ENCODE data around the gene GAS7. TPM values are rescaled to one million over a fixed set of nuclear protein-coding genes. Genes with fewer than 3 reads are reported as not detected.

GAS7 gene
- total RNA-seq, 1 donor from 2014 or later: 51.3 TPM

DNA sequence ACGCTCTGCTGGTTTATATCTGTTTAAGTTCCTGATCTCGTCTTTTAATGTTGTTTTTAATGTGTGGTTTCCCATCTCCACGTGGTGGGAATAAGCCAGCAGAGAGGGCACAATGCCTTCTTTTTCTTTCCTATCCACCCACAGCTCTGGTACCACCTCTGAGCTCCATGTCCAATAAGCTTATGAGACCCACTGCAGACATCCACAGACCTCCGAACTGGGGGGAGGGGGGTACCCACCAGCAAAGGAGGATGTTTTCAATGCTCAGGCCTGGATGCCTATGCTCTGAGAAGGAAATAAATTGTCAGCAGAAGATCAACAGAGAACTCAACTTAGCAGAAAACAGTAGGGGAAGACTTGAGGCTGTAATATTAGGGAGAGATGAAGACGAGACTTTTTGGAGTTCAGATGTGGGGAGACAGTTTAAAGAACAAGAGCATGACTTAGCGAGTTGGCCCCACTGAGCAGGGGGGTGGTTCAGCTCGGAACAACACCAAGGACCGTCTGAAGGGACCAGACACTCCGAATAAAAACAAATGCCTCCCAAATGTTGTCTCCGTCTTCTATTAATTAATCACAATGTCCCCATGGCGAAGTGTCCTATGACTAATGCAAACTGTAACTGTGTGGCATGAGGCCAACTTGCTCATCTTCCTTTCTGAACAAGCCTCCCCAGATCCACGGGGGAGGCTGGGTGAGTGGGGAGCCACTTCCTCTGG lies 62.7 kb downstream of the GAS7 start:
- DNase-seq (ENCODE audit: low spot score): peak; percentile 70

DNA sequence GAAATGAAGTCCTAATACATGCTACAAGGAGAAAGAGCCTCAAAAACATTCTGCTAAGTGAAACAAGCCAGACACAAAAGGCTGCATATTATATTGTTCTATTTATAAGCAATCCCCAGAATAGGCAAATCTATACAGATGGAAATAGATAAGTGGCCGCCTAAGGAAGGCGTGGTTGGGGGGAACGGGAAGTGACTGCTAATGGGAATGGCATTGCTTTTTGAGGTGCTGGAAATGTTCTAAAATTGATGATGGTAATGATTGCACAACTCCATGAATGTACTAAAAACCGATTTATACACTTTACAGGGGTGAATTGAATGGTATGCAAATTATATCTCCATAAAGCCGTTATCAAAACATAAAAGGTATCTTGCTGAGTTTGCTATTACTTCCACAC lies 67.7 kb downstream of the GAS7 start:
- DNase-seq (ENCODE audit: low spot score): no peak

DNA sequence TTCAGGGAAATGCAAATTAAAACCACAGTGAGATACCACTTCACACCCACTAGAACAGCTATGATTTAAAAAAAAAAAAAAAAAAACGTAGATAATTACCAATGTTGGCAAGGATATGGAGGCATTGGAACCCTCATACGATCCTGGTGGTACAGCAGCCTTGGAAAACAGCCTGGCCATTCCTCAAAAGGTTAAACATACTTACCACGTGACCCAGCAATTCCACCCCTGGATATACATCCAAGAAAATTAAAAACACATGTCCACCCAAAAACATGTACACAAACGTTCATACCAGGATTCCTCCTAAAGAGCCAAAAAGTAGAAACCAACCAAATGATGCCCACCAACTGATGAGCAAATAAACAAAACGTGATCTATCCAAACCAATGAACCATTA lies 68.1 kb downstream of the GAS7 start:
- no peak for DNase-seq (ENCODE audit: low spot score)

GRCh38 chr17:10127819-10128425 lies 70.5 kb downstream of the GAS7 start:
- DNase-seq (ENCODE audit: low spot score): peak; percentile 97

DNA sequence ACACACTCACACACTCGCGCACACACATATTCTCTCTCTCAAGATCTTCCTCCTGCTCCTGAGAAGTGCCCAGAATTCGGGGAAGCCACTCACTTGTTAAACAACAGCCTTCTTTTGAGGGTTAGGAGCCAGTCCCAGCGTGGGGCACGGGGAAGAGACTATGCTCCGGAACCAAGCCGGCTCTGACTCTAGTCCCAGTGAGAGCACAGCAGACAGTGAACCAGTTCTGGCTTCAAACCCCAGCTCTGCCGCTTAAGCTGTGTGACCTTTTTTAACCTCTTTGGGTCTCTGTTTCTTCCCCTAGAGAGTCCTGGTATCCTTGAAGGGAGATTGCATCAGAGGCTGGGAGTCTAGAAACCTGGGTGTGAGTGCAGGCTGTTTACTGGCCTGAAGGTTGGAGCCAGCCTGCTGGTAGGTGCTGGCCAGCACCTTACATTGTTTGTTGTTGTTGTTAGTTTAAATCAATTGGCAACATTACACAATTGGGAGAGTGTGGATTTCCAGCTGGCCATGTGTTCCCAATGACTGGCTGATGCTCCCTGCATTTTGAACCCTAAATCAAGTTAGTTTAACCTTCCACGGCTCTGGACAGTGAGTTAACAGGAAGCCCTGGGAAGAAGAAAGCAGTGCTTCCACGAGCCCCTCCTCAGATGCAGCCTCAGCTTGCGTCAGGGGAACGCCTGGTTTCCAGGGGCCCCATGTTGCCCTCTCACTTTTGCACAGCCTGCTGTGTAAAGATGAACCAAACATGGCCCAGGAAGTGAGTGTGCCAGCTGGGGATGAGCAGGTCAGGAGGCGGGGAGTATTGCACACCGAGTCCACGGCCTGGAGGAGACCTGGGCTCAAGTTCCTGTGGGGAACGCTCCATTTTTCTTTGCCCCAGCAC lies 71.5 kb downstream of the GAS7 start:
- peak; percentile 92 for DNase-seq (ENCODE audit: low spot score)

DNA sequence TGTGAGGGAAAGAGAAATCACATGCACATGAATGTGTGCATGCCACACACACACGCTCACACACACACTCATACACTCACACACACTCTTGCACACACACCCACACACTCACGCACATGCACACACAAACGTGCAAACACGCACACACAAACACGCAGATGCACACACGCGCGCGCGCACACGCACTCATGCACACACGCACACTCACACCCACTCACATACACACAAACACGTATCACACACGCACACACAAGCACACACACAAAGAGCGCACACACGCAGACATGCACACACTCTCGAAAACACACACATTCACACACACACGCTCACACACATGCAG lies 72.2 kb downstream of the GAS7 start:
- DNase-seq (ENCODE audit: low spot score): no peak

GRCh38 chr17:10125531-10126275 lies 72.7 kb downstream of the GAS7 start:
- peak; percentile 86 for DNase-seq (ENCODE audit: low spot score)

GRCh38 chr17:10123093-10123492 lies 75.3 kb downstream of the GAS7 start:
- DNase-seq (ENCODE audit: low spot score): no peak

DNA sequence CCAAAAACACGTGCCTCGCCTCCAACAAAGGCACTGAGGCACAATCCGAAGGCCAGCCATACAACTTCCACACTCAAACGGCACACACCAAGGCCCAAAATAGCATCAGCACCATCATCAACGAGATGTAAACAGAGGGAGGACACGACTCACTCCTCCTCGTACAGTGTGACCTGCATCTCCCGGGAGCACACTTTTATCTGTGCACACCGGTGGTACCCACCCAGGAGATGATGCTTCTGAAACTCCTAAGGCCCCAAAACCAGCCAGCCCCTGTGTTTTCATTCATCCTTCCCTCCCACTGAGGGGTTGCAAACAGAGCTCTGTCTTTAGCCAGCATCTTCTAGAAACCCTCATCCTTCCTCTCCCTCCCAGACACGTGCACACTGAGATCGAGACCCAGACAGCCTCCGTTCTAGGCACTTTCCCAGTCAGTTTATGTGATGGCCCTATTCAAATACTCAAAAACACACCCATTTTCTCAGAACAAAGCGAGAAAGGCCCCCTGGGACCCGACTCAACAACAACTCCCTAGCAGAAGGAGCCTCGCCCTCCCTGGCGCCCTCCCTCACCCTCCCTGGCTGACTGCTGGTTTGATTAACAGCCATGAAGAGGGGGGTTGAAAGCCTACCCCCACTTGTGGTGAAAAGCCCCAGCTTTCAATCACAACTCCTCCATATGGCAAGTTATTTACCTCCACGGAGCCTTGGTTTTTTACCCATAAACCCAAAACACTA lies 76.3 kb downstream of the GAS7 start:
- no peak for DNase-seq (ENCODE audit: low spot score)

- no peak for DNase-seq (ENCODE audit: low spot score)
Observed at GRCh38 chr17:10120749-10121148, 77.7 kb downstream of the GAS7 start.

DNA sequence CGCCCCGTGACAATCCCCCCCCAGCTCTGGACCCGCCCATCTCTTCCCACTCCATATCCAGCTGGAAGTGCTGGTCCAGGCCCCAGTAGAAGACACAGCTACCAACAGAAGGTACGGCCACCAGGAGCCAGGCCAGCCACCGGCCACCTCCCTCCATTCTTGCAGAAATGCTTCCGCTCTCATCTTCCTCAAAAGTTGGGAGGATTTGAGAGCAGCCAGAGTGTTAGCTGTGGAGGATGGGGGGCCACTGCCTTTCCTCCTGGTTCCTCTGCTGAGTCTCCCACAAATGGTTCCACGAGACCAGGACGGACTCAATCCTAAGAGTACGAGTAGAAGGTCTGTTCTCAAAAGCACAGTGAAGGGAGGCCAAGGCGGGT lies 78.3 kb downstream of the GAS7 start:
- DNase-seq (ENCODE audit: low spot score): no peak

- peak; percentile 77 for DNase-seq (ENCODE audit: low spot score)
Observed at GRCh38 chr17:10119203-10120108, 79.0 kb downstream of the GAS7 start.

DNA sequence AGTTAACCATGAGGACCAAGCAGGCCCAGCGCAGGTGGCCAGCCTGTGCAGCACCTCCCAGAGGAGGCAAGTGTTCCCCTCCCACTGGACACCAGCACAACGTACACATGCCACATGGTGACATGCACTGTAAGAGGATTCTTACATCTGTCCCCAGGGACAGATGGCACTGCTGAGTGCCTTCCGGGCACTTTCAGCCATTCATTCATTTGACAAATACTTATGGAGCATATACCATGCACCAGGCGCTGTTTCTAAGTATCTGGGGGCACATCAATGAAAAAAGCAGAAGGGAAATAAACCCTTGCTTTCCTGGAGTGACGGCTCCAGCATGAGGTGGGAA lies 79.6 kb downstream of the GAS7 start:
- no peak for DNase-seq (ENCODE audit: low spot score)

DNA sequence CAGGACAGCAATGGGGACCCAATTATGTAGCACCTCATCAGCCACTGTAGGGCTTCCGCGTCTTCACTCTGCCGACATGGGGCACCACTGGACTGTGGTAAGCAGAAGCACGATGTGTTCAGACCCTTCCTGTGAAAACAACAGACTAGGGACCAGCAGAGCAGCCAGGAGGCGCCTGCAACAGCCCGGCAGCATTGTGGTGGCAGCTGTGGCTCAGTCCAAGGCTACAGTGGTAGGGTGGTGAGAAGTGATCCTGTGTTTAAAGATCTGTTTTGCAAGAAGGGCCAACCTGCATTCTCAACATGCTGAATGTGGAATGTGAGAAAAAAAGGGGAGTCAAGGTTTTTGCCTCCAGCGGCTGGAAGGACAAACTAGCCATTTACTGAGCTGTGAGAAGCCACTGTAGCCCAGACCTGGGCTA lies 80.8 kb downstream of the GAS7 start:
- no peak for DNase-seq (ENCODE audit: low spot score)

GRCh38 chr17:10116753-10117420 lies 81.5 kb downstream of the GAS7 start:
- peak; percentile 51 for DNase-seq (ENCODE audit: low spot score)

DNA sequence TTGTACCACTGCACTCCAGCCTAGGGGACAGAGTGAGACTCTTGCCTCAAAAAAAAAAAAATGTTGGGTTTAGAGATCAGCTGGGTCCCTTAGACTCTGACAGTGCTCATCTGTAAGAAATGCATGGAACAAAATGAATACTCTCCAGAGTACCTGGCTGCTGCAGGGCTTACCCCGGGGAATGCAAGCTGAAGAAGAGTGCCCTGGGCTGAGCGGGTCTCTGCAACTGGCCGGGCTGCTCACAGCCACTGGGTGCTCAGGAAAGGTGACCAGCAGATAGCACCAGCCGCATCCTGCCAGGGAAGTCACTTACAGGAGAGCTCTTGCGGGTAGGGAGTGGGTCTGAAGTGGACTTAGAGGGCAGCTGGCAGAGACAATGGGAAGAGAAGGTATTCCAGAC lies 82.1 kb downstream of the GAS7 start:
- DNase-seq (ENCODE audit: low spot score): no peak

DNA sequence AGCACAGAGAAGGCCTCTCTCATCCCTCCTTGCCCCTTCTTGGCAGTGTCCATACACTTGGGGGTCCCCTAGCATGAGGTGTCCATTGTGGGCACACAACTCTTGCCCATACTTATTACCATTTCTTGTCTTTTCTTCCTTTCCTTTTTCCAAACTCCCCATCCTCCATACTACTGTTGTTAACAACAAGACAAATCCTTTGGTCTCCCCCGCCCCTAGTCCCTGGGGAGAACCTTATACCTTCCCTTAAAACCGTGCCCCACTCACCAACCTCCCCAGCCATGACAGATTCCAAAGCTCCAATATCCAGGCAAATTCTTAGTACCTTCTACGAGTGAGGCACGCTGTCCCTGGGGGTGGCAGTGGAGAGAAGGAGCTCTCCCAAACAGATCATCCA lies 82.9 kb downstream of the GAS7 start:
- DNase-seq (ENCODE audit: low spot score): no peak

GRCh38 chr17:10114931-10115535 lies 83.4 kb downstream of the GAS7 start:
- DNase-seq (ENCODE audit: low spot score): peak; percentile 99

- DNase-seq (ENCODE audit: low spot score): no peak
Observed at GRCh38 chr17:10112962-10113361, 85.4 kb downstream of the GAS7 start.
